Neutrophil (primary cell): ENCODE results near the gene CLDN19.

Experiments
- H3K27ac ChIP-seq: fragments of 200-600 bp; sonication (generic); 2 replicates; pipeline ENCODE4 v1.5.1; 2016; ENCODE audit warnings: mild to moderate bottlenecking, moderate library complexity
- H3K27me3 ChIP-seq: fragments of 200-600 bp; sonication (generic); 2 replicates; pipeline ENCODE4 v1.6.0; 2016; ENCODE audit warnings: mild to moderate bottlenecking
- H3K36me3 ChIP-seq: fragments of 200-600 bp; sonication (generic); 2 replicates; pipeline ENCODE4 v1.5.1; 2017
- H3K4me1 ChIP-seq, 2 experiments: fragments of 200-600 bp in 1 of 2; sonication (generic) in 1 of 2; 1 replicate in 1 of 2; 2 replicates in 1 of 2; pipeline versions ENCODE4 v1.5.1 to v1.6.1; 2013 to 2016; ENCODE audit warnings: low read depth in 1 of 2, low read length in 1 of 2, mild to moderate bottlenecking in 1 of 2, moderate library complexity in 1 of 2; ENCODE audit not compliant: control insufficient read depth in 1 of 2, insufficient read depth in 1 of 2
- H3K4me3 ChIP-seq, 2 experiments: fragments of 200-600 bp in 1 of 2; sonication (generic) in 1 of 2; 1 replicate in 1 of 2; 2 replicates in 1 of 2; pipeline ENCODE4 v1.5.1; 2013 to 2016; ENCODE audit warnings: low read depth in 1 of 2, low read length in 1 of 2, mild to moderate bottlenecking in 1 of 2, moderate library complexity in 1 of 2
- H3K9me3 ChIP-seq: fragments of 200-600 bp; sonication (generic); 2 replicates; pipeline ENCODE4 v1.5.1; 2016
- CTCF ChIP-seq: fragments of 200-600 bp; sonication (generic); IDR thresholded peaks from 2 replicates; pipeline ENCODE4 v1.5.1; 2016; ENCODE audit warnings: antibody characterized with exemption

CLDN19 gene

GRCh38 chr1:42766741-42767509 lies 26.9 kb upstream of the CLDN19 start, which contains the start of the genes C1orf50 and P3H1:
C1orf50 (plus strand) TSS chr1:42767249; CDS start chr1:42767312, 63 bp downstream.
P3H1 (minus strand) TSS chr1:42767028; CDS start chr1:42766971, 57 bp downstream.
- H3K4me3 ChIP-seq, result peak within 1 kb of the TSS; percentile 80 to 83
- TF ChIP-seq CTCF, result no peak
- H3K27ac ChIP-seq, result peak within 1 kb of the TSS; percentile 81
- peaks cover 27 to 33% of the 10 kb centered on the region in 2 experiments for H3K4me1 ChIP-seq
- H3K27me3 ChIP-seq, result no peaks in the 10 kb centered on the region
- no peaks in the 10 kb centered on the region for H3K9me3 ChIP-seq
- H3K36me3 ChIP-seq, result peaks cover 5% of the 10 kb centered on the region

- Histone ChIP-seq H3K9me3 (no peaks in the 10 kb centered on the region), H3K27ac (peak overlapping the region; percentile 81), H3K36me3 (peaks cover 5% of the 10 kb centered on the region), H3K4me3 (peak overlapping the region; percentile 80 to 83), H3K27me3 (no peaks in the 10 kb centered on the region), H3K4me1 (peaks cover 27 to 33% of the 10 kb centered on the region in 2 experiments)
- peak; percentile 40 for TF ChIP-seq CTCF
These were observed 26.1 kb upstream of the CLDN19 start for GRCh38 chr1:42765832-42766740.

- Histone ChIP-seq H3K4me1 (peaks cover 27 to 33% of the 10 kb centered on the region in 2 experiments), H3K9me3 (no peaks in the 10 kb centered on the region), H3K27ac (no peak overlapping the region), H3K36me3 (peaks cover under 1% of the 10 kb centered on the region), H3K27me3 (no peaks in the 10 kb centered on the region), H3K4me3 (peak overlapping the region in 1 of 2 experiments; percentile 80)
- no peak for TF ChIP-seq CTCF
These were observed 25.2 kb upstream of the CLDN19 start for GRCh38 chr1:42765269-42765668.

- H3K27ac ChIP-seq, result no peak overlapping the region
- peaks cover 14% of the 10 kb centered on the region for H3K36me3 ChIP-seq
- no peaks in the 10 kb centered on the region for H3K27me3 ChIP-seq
- TF ChIP-seq CTCF, result no peak
- H3K9me3 ChIP-seq, result no peaks in the 10 kb centered on the region
- peaks cover 21 to 22% of the 10 kb centered on the region in 2 experiments for H3K4me1 ChIP-seq
- H3K4me3 ChIP-seq, result no peak overlapping the region
These were observed 22.2 kb upstream of the CLDN19 start for GRCh38 chr1:42762269-42762668.

- H3K4me1 ChIP-seq, result peaks cover 19 to 22% of the 10 kb centered on the region in 2 experiments
- TF ChIP-seq CTCF, result no peak
- no peak overlapping the region for H3K27ac ChIP-seq
- peaks cover 16% of the 10 kb centered on the region for H3K36me3 ChIP-seq
- H3K27me3 ChIP-seq, result no peaks in the 10 kb centered on the region
- H3K4me3 ChIP-seq, result no peak overlapping the region
- no peaks in the 10 kb centered on the region for H3K9me3 ChIP-seq
These were observed 21.5 kb upstream of the CLDN19 start for GRCh38 chr1:42761567-42761966.
